Endothelial cell of umbilical vein (primary cell): ENCODE measurements around the gene TMEM14A.
A peak's percentile ranks its signal among the peaks of the same experiment; 100 is the strongest.

ENCODE experiments used
- EZH2 ChIP-seq: IDR thresholded peaks from 2 replicates; pipeline ENCODE4 v1.6.1; 2012; ENCODE audit warnings: borderline replicate concordance, low read depth, mild to moderate bottlenecking, moderate library complexity, low read length, inconsistent platforms; ENCODE audit not compliant: severe bottlenecking
- POLR2A ChIP-seq: IDR thresholded peaks from 2 replicates; pipeline ENCODE4 v1.6.1; 2012; ENCODE audit warnings: low read depth, mild to moderate bottlenecking, control low read depth, low read length
- POLR2AphosphoS5 ChIP-seq: IDR thresholded peaks from 2 replicates; pipeline ENCODE4 v1.6.1; 2012; ENCODE audit warnings: low read depth, mild to moderate bottlenecking, control low read depth, low read length, moderate library complexity; ENCODE audit not compliant: insufficient read depth
- TF ChIP-seq, protein P1 (sequence below), 2 donors: IDR thresholded peaks; 1 replicate in 1 of 2; 2 replicates in 1 of 2; pipeline ENCODE4 v1.5.1; 2011; ENCODE audit warnings: low read length in 2 of 2, mild to moderate bottlenecking in 2 of 2, moderate library complexity in 2 of 2, control low read depth in 1 of 2, inconsistent platforms in 1 of 2, low read depth in 1 of 2; ENCODE audit not compliant: insufficient read depth in 1 of 2; ENCODE audit errors: extremely low read depth in 1 of 2
- TF ChIP-seq, protein P2 (sequence below): IDR thresholded peaks from 2 replicates; pipeline ENCODE4 v1.6.1; 2011; ENCODE audit not compliant: insufficient read depth, insufficient read length

DNA sequence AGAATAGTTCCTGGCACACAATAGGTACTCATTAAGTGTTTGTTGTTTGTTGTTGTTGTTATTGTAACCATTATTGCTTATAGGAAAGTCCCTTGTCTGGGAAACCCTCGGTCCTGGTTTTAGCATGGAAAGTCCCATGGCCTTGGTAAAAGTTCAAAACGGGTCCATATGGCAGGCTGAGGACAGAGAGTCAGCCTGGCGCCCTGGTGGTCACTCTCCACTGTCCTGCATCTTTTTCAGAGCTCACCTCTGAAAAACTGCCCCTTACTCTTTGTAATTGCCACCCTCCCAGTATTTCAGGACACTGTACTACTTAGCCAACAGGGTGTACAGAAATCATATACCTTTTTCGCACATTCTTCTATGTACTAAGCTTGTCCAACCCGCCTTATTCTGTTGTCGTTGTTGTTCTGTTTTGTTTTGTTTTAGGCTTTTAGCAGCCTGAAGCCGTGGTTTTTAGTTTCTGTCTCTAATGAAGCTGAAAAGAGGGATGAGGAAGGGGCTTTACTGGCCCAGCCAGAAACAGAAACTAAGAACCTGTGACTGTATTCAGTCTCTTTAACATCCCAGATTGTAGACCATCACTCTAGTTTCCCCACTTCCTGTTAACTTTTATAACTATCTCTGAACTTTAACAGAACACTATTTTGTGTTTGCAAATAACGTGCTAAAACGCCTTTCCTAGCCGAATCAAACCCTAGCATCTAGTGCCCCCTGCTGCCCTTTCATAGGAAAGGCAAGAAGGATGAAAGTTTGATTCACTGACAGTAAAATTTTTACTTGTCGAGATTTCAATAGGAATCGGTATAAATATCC is 7.6 kb upstream of the TMEM14A start:
- no peak for TF ChIP-seq EZH2
- no peak for TF ChIP-seq POLR2A
- TF ChIP-seq, protein P1, sequence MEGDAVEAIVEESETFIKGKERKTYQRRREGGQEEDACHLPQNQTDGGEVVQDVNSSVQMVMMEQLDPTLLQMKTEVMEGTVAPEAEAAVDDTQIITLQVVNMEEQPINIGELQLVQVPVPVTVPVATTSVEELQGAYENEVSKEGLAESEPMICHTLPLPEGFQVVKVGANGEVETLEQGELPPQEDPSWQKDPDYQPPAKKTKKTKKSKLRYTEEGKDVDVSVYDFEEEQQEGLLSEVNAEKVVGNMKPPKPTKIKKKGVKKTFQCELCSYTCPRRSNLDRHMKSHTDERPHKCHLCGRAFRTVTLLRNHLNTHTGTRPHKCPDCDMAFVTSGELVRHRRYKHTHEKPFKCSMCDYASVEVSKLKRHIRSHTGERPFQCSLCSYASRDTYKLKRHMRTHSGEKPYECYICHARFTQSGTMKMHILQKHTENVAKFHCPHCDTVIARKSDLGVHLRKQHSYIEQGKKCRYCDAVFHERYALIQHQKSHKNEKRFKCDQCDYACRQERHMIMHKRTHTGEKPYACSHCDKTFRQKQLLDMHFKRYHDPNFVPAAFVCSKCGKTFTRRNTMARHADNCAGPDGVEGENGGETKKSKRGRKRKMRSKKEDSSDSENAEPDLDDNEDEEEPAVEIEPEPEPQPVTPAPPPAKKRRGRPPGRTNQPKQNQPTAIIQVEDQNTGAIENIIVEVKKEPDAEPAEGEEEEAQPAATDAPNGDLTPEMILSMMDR (IDR thresholded peaks at IDR 0.05; ENCODE audit: extremely low read depth in 1 of 2, insufficient read depth in 1 of 2, low read depth in 1 of 2, low read length in 2 of 2), result peak; percentile 55 to 70
- no peak for TF ChIP-seq POLR2AphosphoS5
- TF ChIP-seq, protein P2, sequence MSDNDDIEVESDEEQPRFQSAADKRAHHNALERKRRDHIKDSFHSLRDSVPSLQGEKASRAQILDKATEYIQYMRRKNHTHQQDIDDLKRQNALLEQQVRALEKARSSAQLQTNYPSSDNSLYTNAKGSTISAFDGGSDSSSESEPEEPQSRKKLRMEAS, result no peak
